ENCODE measurements around the gene IQGAP3.
"Not testable (repeated sequence)": the region's sequence is repeated elsewhere in the genome, so short reads cannot be mapped to it uniquely, and the experiment has no call there.

IQGAP3 gene
- total RNA-seq, result 0 to 3.2 (median 0.54) reads per million in 4 donors

- peak; percentile 42 to 67 (median 64) for DNase-seq
Measured at GRCh38 chr1:156571919-156572662, at the start of gene IQGAP3. Gene IQGAP3, minus strand, starts transcription at chr1:156572565. Its CDS starts 36 bp downstream, at chr1:156572529.

DNA sequence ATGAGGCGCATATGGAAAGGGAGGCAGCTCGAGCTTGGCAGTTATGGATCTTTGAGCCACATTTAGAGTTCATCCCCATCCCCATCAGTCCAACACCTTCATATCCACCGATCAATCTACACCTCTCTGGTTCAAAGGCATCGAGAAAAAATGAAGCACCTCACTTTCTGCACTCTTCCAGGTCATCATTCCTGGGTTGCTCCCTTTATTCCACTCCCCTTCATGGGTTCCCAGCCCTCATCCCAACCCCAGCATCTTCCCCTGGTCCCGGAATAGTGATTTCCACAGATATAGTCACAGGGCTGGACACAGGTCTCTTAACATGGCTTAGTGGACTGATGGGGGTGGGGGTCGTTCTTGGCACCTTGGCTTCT is 47.2 kb upstream of the IQGAP3 start:
- DNase-seq, result no peak

- DNase-seq, result no peak
Measured at GRCh38 chr1:156618853-156619581, 46.7 kb upstream of the IQGAP3 start, which contains the start of gene HAPLN2. Gene HAPLN2, plus strand, starts transcription at chr1:156619415. Its CDS starts 4,076 bp downstream, at chr1:156623491.

DNA sequence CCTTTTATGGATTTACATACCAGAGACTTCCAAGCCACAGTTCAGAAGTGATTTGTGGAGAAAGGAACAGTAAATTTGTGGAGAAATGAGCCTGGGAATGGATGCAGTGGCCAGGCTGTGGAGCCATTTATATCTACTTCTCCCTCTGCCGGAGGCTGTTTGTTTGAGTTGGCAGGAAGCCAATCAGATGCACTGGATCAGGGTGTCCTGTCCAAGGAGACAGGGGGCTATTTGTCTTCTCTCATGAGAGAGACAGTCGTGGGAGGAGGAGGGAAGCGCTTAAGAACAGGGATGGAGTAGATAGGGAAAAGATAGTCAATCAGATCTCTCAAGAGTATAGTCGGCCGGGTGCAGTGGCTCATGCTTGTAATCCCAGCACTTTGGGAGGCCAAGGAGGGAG is 44.1 kb upstream of the IQGAP3 start:
- no peak for DNase-seq

GRCh38 chr1:156615946-156616345 is 43.6 kb upstream of the IQGAP3 start:
- DNase-seq, result no peak

GRCh38 chr1:156612666-156613065 is 40.3 kb upstream of the IQGAP3 start:
- DNase-seq, result no peak

DNA sequence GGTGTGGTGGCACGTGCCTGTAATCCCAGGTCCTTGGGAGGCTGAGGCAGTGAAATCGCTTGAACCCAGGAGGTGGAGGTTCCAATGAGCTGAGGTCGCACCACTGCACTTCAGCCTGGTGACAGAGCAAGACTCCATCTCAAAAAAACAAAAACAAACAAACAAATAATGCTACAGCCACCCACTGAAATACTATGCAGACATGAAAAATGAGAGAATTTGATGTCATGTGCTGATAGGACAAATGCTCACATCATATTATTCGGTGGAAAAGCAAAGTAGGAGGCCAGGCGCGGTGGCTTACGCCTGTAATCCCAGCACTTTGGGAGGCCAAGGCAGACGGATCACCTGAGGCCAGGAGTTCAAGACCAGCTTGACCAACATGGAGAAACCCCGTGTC is 37.7 kb upstream of the IQGAP3 start:
- DNase-seq, result not testable (repeated sequence)

GRCh38 chr1:156608981-156609380 is 36.6 kb upstream of the IQGAP3 start:
- peak; percentile 17 to 58 (median 42) for DNase-seq

DNA sequence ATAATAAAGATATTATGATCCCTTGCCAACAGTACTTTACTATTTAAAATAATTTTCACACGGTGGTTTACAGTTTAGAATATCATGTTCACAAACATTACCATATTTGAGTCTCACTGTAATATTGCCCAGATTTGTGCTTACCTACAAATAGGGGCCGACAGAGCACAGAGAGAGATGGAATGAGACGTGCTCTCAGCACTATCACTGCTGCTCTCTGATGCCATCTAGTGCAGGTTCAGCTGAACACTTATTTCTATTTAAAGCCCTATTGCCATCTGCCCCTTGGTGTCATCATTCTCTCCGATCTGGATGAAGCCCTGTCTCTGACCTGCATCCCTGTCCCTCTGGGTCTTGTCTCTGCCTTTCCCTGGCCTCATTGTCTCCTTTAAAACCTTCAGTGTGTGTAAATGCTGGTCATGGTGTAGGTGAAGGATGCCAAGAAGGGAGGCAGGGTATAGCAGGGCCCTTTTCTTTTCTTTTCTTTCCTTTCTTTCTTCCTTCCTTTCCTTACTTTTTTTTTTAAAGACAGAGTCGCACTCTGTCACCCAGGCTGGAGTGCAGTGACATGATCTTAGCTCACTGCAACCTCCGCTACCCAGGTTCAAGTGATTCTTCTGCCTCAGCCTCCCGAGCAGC is 35.8 kb upstream of the IQGAP3 start:
- DNase-seq, result peak; percentile 14 to 77 (median 49)

GRCh38 chr1:156607344-156607743 is 35.0 kb upstream of the IQGAP3 start:
- DNase-seq, result not testable (repeated sequence)

- DNase-seq, result no peak
Measured at GRCh38 chr1:156602557-156602993, 30.2 kb upstream of the IQGAP3 start.

- DNase-seq, result no peak
Measured at GRCh38 chr1:156601892-156602291, 29.5 kb upstream of the IQGAP3 start.

GRCh38 chr1:156601122-156601830 is 28.9 kb upstream of the IQGAP3 start, which contains the start of gene GPATCH4:
Gene GPATCH4, minus strand, starts transcription at chr1:156601479.
- peak; percentile 42 to 87 (median 65) for DNase-seq

GRCh38 chr1:156600733-156601121 is 28.4 kb upstream of the IQGAP3 start:
- DNase-seq, result no peak

- DNase-seq, result no peak
Measured at GRCh38 chr1:156599811-156600210, 27.4 kb upstream of the IQGAP3 start.

DNA sequence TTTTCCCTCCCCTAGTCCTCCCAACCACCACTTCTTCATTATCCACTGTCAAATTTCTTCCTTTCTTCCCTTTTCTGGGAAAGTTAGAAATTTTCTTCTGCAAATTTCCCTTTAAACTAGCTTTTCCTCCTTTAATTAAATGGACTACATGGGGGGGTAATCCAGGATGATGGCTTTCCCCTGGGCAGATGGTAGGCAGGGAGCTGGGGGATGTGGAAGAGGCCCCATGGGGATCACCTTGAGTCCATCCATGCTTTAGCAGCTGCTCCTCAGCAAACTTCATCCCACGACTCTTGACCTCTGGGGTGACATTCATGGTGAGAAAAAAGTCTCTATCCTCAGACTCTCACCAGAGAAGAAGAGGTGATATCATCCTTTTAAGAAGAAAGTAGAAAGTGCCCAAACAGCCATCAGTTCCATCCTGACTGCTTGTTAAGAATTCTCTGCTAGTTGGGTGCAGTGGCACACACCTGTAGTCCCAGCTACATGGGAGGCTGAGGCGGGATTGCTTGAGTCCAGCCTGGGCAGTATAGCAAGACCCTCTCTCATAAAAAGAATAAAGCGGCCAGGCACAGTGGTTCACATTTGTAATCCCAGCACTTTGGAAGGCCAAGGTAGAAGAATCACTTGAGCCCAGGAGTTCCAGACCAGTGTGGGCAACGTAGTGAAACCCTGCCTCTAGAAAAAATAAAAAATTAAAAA is 26.5 kb upstream of the IQGAP3 start:
- DNase-seq, result no peak

DNA sequence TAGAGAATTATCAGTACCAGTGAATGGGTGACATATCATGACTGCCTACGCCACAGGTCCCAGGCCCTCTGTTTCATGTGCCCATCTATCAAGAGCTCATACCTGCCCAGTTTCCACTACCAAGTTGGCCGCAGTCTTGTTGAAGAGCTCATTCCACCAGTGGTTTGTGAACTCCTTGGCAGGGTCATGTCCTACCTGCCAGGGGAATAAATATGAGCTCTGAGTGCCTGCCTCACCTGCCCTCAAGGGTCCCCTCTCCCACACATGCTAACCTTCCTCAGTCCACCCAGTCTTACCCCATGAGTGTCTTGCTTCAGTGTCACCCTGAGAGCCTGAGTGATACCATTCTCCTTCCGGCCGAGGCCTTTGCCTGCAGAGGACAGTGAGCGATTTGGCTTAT is 25.8 kb upstream of the IQGAP3 start:
- DNase-seq, result no peak

DNA sequence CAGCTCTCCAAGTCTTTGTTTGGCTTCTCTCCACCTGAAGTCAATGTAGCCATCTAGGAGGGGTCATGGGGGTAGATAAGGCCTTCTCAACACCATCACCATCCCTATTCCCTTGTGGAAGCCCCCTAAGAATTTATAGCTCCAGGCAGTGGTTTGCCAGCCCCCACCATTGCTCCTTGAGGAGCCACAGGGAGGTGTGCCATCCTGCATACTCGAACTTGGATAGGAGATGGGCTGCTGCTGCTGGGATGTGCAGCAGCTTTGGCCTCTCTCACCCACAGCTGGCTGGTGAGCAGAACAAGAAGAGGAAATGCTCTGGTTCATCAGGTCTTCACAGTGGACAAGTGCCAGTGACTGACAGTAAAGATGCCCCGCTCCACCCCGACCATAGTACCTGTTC is 24.1 kb upstream of the IQGAP3 start:
- DNase-seq, result no peak

- no peak for DNase-seq
Measured at GRCh38 chr1:156595016-156595415, 22.7 kb upstream of the IQGAP3 start.

- no peak for DNase-seq
Measured at GRCh38 chr1:156594190-156594589, 21.8 kb upstream of the IQGAP3 start.

- DNase-seq, result no peak
Measured at GRCh38 chr1:156593661-156593989, 21.3 kb upstream of the IQGAP3 start.

All from T-helper 1 cell (primary cell).